ENCODE measurements around the gene ZCCHC13. TPM values are rescaled to one million over a fixed set of nuclear protein-coding genes. Genes with fewer than 3 reads are reported as not detected.
"Not testable (repeated sequence)": the region's sequence is repeated elsewhere in the genome, so short reads cannot be mapped to it uniquely, and the experiment has no call there.

Gene ZCCHC13
- not detected for total RNA-seq
- long read RNA-seq, donor 1 = 0 reads
- long read RNA-seq, donor 2 = 0 reads

DNA sequence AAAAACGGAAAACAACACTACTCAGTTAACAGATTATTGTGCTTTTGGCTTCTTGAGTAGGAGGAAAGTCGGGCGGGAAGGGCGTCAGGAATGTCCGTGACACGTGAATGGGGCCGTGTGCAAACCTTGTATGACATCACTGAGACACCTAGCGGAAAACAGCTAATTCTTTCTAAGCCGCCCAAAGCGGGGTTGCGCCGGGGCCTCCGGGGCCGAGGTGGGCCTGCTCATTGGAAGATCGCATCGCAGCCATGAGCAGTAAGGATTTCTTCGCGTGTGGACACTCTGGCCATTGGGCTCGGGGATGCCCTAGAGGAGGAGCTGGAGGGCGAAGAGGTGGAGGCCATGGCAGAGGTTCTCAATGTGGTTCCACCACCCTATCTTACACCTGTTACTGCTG, at the start of gene ZCCHC13:
Gene ZCCHC13, plus strand, starts transcription at position 165 of the 400 bp plus-strand sequence. Its CDS starts 87 bp downstream, at position 252.
- intact Hi-C loops (cut with DNase I) = no loop called here
- DNase-seq (ENCODE audit: low spot score) = no peak

DNA sequence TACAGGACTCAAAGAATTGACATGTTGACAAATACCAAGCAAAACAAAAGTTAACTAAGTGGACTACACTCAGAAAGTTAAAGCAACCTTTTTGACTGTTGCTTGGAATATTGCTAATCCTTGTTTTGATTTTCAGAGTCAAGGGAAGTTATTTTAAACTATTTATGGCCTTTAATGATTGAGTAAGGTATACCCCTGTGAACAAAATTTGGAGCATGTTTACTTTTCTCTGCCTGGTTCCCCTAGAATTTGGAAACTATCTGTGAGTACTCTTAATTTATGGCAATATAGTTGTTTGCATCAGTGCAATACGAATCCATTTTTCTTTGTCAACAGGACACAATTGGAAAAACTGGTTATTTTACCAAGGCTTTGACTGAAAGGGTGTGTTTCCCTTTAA, 45.9 kb upstream of the ZCCHC13 start:
- intact Hi-C loops (cut with DNase I); DNase-seq (ENCODE audit: low spot score): not testable (repeated sequence)

DNA sequence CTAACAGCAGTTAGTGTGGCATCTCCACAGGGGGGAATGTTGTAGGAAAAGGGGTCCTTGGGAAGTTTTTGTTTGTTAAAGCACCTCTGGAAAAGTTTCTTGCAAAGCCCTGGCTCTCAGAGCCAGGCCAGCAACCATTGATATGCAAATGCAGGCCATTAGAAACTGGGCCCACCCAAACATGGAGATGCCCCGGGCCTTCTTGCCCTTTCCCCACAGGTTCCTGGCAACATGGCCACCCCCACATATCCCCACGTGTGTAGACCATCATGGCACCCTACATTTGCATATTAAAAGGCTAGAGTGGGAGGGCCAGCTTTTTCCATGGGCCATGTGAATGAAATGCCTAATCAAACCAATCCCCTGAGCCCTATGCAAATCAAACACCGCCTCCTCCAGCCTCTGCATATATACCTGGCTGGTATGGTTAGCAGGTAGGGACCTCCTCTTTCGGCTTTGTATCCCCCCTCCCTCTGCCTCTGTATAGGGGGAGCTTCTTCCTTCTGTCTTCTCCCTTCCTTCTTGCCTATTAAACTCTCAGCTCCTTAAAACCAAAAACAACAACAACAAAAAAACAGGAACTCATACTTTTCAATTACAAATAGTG, 44.0 kb upstream of the ZCCHC13 start:
- intact Hi-C loops (cut with DNase I) = no loop called here

DNA sequence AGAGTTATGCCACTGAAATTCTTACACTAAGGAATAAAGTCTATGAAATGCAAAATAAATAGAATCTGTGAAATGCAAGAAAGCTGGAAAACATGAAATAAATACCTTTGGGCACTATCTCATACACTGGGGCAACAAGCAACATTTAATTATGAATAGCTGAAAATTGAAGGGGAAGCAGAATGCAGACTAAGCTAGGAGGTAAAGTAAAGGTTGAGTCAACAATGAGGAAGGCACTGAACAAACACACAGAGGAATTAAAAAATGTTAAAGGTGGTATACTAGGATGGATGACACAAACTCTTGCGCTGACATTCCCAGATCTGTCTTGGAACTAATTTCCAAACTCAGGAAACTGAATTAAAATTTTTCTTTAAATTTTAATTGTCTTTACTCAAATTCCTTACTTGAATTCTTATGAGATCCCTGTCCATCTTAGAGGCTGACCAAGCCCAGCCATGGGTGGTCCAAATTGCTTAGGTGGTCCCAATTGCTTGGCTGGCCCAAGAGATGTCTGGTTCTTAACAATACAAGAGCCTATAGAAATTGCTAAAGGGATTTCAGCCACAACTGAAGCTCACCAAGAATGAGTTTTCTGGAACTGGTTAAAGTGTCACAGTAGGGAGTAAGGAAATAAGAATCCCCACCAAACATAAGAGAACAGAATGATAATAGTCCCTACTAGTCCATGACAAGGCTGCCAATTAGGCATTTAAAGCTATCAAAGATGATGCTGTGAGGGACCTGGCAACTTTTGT, 41.3 kb upstream of the ZCCHC13 start:
- intact Hi-C loops (cut with DNase I) = no loop called here
- DNase-seq (ENCODE audit: low spot score) = no peak

More for the DNA sequence above, 44.0 kb upstream of the ZCCHC13 start:
- no peak for DNase-seq (ENCODE audit: low spot score)

DNA sequence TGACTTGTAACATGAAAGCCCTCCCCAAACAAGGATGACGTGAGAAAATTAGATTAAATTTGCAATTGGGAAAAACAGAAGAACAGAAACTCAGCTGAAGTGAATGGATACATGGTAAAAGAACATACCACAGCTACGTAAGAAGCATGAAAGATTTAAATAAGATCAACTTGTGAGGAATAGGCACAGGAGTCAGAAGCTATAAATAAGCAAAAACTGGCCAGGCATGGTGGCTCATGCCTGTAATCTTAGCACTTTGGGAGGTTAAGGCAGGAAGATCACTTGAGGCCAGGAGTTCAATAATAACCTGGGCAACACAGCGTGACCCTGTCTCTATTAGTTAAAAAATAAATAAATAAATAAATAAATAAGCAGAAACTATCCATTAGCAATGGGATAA, 33.6 kb upstream of the ZCCHC13 start:
- DNase-seq (ENCODE audit: low spot score) = no peak
- intact Hi-C loops (cut with DNase I) = no loop called here

DNA sequence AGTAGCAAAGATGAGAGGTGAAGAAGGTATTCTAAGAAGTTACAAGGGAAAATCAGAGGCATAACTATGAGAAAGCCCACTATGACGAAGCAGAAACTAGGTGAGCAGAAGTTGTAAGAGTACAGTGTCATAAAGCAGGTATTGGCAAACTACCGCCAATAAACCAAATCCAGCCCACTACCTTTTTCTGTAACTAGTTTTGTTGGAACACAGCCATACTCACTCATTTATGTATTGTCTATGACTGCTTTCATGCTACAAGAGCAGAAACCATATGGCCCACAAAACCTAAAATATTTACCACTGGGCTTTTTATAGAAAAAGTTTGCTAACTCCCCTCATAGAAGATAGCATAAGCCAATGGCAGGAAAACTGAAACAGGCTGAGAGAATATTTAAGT, 31.8 kb upstream of the ZCCHC13 start:
- DNase-seq (ENCODE audit: low spot score) = no peak
- intact Hi-C loops (cut with DNase I) = no loop called here

DNA sequence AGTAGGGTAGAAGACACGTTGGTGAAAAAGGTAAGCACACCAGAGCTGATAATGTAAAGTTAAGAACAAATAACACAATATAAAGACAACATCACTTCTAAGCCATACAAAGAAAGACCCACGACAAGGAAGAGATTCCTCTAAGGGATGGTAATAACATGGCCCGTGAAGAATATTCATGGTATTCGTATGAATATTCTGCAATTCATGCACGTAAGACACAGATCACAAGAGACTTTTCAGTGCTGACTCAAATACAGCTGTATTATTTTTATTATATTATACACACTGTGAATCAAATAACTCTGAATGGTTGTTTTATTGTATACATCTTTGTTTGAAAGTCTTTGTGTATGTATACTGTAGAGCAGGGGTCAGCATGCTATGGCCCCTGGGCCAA, 29.5 kb upstream of the ZCCHC13 start:
- DNase-seq (ENCODE audit: low spot score) = no peak
- intact Hi-C loops (cut with DNase I) = no loop called here

DNA sequence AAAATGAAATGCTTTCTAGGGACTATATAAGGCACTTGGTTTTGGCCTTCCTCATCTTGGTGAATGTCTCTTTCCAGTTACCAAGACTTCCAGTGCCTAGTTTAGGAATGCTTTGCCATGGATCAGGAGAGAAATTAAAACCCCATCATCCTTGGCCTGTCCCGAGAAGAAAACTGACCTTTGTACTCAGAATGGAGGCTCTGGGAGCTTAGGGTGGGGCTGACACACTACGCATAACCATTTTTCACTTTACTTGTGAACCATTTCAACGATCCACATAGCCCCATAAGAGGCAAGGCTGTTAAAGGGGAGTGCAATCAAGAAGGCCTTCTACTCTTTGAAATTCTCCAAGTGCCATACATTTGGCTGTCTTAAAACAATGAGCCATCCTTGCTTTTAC, 26.7 kb upstream of the ZCCHC13 start:
- no peak for DNase-seq (ENCODE audit: low spot score)
- intact Hi-C loops (cut with DNase I) = loop anchor here in 1 of 2 donors (5.0 kb wide), 1 partner anchor 1860 kb away; no protein-coding TSS in a partner anchor

DNA sequence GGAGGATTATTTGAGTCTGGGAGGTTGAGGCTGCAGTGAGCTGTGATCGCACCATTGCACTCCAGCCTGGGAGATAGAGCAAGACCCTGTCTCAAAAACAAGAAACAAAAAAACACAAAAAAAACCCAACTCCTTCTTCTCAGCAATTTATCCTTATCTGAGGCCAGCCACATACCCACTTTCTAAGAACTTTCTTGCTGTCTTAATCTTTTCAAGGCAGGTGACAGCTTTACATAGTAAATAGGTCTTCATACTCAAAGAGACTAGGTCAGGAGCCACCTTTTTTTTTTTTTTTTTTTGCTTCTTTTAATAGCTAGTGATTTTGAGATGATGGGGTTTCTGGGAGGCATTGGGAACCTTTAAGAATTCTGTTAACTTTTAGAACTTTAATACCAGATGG, 26.1 kb upstream of the ZCCHC13 start:
- no peak for DNase-seq (ENCODE audit: low spot score)
- intact Hi-C loops (cut with DNase I) = loop anchor here in 1 of 2 donors (5.0 kb wide), 1 partner anchor 1859 kb away; no protein-coding TSS in a partner anchor

DNA sequence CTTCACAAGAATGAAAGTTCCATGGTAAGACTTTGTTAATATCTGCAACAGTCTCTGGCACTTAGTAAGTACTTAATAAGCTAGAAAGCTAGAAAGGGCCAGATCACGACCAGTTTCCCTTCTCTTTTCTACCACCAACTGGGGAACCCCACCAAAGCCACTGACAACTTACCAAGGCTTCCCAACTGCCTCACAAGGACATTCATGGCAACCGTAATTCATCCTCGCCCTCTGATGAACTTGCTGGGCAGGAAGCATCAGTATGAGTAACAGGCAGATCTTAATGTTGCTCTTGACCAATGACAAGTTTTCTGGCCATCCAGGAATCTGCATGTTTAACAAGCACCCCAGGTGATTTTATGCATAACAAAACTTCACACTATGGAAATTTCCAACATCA, 23.2 kb upstream of the ZCCHC13 start:
- intact Hi-C loops (cut with DNase I) = no loop called here
- no peak for DNase-seq (ENCODE audit: low spot score)

DNA sequence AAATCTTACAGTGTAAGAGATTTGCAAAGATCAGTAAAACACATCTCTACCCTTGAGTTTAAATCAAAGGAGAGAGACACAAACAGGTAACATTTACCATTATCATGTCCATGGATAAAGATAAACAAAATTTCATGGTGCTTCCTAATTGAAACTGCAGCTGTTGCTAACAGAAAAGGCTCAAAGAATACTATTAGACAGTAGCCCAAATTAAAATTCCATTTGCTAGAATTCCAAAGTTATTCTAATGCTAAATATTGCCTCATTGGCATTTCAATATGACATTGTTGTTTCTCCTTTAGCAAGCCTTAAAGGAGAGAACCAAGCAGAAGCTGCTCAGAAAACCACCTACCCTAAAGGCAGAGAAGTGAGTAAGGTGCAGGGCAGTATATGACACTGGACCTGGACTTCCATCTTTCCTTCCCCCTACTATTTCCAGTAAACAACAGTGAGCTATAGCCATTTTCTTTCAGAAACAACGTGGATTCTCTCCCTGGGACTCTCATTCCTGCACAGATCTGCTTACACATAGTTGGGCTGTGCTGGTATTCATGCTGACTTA, 19.5 kb upstream of the ZCCHC13 start:
- no peak for DNase-seq (ENCODE audit: low spot score)

DNA sequence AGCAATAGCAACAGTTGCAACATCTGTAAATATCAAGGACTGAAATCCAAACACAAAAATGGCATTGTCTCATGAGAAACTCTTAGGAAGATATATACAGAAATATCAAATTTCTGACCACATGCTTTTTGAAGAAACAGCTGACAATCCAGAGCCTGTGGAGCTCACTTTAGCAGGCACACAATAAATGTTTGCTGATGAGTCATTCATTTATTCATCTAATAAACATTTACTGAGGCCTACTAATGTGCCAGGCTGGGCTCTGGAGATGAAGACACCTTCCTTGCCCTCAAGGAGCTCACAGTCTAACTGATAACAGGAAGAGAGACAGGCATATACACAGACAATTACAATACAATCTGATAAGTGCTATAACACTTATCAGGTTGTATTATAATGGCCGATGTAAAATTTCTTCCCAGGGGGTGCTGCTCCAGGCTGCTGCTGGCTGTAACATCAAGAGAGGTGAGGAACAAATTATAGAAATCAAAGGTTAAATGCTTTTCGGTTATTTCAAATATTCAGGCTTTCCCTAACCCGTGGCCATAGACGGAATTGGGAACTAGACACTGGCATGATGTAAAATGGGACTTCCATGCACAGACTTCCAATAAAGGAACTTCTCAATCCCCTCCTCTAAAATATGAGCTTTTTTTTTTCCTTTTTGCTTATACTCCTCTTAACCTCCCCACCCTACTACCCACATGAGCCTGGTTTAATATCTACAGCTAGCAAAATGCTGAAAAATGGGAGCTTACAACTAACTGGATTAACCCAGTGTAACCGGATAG, 16.8 kb upstream of the ZCCHC13 start:
- intact Hi-C loops (cut with DNase I) = no loop called here
- DNase-seq (ENCODE audit: low spot score) = no peak

More for the DNA sequence above, 19.5 kb upstream of the ZCCHC13 start:
- intact Hi-C loops (cut with DNase I) = no loop called here

DNA sequence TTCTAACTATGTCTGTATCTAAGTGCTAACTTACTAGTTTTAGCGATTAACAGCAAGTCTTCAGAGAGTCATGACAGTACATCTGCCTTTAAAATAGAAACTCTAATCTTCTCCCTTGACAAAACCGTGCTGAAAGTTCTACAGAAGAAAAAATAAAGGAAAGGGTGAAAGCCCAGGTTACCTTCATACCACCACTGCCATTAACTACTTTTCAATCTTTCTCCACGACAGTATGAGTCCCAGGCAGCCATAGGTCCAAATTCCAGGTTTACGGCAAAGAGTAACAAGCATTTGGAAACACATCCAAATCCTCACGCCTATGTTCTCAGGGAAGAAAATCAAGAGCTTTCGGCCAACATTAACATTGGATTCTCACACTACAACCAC, 12.4 kb upstream of the ZCCHC13 start:
- intact Hi-C loops (cut with DNase I) = no loop called here
- DNase-seq (ENCODE audit: low spot score) = no peak

DNA sequence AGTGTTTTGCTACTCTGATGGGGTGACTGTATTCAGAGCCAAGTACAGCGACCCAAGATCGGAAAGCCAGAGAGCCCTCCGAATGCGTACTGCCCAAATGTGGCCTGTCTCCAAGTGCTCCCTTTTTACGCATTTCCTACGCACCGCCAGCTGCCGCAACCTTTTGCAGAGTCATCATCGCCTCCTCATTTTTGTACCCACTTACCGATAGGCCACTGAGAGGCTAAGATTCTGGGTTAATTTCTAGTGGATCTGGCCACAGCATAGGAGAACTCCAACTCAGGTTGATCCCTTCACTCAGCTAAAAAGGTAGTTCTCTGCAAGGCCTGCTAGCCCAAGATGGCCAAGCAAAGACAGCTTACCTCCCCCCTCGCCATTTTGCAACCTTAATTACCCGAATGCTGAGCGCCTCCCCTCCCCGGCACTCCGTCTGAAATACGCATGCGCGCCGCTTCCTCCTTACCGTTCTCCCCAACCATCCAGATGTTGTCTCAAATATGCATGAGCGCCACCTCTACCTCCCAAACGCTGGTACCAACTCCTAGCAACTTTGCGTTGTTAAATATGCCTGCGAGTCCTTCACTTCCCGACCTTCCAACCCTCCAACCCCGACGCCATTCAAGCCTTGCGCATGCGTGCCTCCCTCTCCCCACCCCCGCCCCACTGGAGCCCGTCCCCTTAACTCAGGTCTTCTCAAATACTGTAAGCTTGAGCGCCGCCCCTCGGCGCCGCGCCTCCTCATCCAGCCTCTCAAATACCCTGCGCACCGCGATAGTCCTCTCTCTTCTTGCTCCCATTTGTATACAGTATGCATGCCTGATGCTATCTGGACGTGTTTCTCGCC, 11.8 kb upstream of the ZCCHC13 start:
- DNase-seq (ENCODE audit: low spot score) = peak; percentile 96
- intact Hi-C loops (cut with DNase I) = no loop called here

DNA sequence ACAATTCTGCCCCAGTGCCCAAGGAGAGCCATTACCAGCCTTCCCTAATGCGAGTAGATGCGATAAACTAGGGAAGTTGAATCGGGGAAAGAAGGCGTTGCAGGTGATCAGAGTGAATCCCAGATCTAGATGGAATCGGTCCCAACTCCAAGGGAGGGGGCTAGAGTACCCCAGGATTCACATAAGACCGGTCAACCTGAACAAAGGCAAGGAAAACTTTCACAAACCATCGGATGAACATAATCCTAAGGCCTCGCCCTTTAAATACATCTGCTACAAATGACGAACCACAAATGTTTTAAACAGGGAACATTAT, 11.2 kb upstream of the ZCCHC13 start:
- intact Hi-C loops (cut with DNase I) = no loop called here
- no peak for DNase-seq (ENCODE audit: low spot score)

DNA sequence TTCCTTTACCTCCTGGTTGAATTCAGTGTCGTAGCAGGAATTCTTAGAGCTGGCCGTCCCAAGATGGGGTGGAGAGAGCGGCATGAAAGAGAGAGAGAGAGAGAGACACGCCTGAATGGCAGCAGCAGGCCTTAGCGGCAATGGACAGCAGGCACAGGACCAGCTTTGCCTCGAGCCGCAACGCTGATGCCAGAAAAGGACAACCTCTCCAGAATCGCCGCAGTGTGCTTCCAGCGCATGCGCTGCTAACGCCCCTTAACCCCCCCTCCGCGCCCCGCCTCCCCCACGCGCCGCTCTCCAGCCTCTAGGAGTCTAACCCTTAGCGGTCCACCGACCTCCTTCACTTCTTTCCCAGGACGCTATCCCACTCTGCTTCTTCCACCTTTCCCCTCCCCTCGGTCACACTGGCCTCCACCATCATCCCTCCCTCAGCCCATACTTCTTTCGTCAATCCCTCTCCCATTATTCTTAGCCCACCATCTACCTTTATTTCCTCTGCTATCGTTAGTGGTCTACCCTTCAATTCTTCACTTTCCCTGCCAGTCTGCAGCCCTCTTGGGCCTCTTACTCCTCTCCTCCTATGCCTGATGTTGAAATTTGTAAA, 10.5 kb upstream of the ZCCHC13 start:
- peak; percentile 92 for DNase-seq (ENCODE audit: low spot score)
- intact Hi-C loops (cut with DNase I) = no loop called here

DNA sequence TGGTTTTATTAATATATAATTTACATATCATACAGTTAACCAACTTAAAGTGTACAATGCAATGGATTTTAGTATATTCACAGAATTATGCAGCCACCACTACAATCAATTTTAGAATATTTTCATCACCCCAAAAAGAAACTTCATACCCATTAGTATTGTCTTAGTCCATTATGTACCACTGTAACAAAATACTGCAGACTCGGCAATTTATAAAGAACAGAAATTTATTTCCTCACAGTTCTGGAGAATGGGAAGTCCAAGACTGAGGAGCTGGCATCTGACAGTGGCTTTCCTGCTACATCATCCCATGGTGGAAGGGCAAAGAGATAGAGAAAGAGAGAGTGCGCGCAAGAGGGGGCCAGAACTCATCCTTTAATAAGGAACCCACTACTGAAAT, 8.9 kb upstream of the ZCCHC13 start:
- intact Hi-C loops (cut with DNase I) = no loop called here
- no peak for DNase-seq (ENCODE audit: low spot score)

DNA sequence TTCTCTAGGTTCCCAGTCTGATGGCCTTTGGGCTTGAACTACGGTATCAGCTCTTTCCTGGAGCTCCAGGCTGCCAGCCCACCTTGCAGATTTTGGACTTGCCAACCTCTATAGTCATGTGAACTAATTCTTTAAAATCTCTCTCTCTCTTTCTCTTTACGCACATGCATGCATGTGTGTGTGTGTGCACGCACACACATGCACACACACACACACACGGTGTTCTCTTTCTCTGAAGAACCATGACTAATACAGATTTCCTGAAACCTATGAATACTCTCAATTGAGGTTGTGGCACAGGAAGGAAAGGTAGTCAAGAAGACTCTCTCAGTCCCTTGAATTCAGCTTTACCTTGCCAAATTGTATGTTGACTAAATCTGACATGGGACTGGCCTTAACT, 6.2 kb upstream of the ZCCHC13 start:
- DNase-seq (ENCODE audit: low spot score) = no peak
- intact Hi-C loops (cut with DNase I) = no loop called here

DNA sequence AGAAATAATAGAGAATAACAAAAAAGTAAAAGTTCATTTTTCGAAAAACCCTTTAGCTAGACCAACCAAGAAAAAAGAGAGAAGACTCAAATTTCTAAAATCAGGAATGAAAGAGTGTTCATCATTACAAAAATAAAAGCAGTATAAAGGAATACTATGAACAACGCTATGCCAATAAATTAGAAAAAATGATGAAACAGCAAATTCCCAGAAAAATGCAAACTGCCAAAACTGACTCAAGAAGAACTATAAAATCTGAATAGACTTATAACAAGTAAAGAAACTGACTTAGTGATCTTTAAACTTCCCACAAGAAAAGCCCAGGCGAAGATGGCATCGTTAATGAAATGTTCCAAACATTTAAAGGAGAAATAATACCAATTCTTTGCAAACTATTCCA, 3.1 kb upstream of the ZCCHC13 start:
- intact Hi-C loops (cut with DNase I) = no loop called here
- no peak for DNase-seq (ENCODE audit: low spot score)
